ENCODE data around the gene RAB40C.

RAB40C gene

GRCh38 chr16:646679-647172 is 56.9 kb downstream of the RAB40C start:
- DNase-seq (ENCODE audit: low read depth in 2 of 2): no peak

DNA sequence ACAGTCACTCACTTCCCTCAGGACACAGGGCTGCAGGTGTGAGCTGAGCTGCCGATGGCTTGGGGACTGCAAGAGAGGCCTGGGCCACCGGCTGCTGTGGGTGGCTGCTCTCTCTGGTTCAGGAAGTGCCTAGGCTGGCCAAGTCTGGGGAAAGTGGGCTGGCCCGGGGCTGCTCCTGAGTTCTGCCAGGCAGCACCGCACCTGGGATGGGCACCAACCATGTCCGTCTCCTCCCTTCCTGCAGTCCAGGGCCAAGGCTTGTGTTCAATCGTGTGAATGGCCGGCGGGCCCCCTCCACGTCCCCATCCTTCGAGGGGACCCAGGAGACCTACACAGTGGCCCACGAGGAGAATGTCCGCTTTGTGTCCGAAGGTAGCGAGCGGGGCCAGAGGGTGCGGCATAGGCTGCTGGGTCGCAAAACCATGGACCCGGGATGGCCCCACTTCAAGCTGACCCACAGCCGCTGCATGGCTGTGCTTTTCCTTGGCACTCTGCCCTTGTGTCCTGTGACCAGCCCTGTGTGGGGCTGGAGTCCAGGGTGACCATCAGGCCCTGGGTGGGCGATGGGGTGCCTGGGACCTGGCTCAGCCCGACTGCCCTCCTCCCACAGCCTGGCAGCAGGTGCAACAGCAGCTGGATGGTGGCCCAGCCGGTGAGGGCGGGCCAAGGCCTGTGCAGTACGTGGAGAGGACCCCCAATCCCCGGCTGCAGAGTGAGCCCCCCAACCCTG is 57.5 kb downstream of the RAB40C start:
- DNase-seq (ENCODE audit: low read depth in 2 of 2): no peak

DNA sequence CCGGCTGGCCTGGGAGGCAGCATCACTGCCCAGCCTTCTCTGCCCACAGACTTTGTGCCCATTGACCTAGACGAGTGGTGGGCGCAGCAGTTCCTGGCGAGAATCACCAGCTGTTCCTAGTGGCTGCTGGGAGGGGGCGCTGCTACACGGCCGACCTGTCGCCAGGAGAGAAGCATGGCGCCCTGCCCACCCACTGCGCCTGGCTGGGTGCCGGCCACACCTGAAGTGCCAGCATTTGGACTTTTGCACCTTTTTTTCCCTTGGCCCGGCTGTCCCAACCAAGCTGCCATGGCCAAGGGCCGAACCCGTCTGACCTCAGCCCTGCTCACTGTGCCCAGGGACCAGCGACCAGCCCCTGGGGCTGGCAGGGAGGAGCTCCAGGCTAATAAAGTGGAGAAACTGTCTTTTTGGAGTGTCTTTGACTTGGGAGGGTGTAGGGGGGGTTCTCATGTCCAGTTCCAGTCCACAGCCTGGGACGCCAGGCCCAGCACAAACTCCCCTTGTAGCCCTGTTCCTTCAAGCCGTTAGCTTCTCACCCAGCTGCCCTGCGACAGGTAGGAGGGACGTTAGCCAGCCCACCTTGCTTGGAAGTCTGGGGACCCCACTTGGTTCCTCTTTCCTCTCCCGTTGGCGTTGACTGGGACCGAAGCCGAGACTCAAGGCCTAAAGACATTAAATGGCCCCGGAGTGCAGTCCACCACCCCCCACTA is 58.4 kb downstream of the RAB40C start:
- no peak for DNase-seq (ENCODE audit: low read depth in 2 of 2)

GRCh38 chr16:648781-649589 is 59.1 kb downstream of the RAB40C start, which contains the start of gene WDR90:
Gene WDR90 (plus strand): TSS chr16:649365. CDS start chr16:649417, 52 bp downstream.
- peak; percentile 70 to 71 for DNase-seq (ENCODE audit: low read depth in 2 of 2)

- DNase-seq (ENCODE audit: low read depth in 2 of 2): no peak
Observed at GRCh38 chr16:649631-650030, 59.8 kb downstream of the RAB40C start.

GRCh38 chr16:651844-652243 is 62.0 kb downstream of the RAB40C start:
- DNase-seq (ENCODE audit: low read depth in 2 of 2): no peak

DNA sequence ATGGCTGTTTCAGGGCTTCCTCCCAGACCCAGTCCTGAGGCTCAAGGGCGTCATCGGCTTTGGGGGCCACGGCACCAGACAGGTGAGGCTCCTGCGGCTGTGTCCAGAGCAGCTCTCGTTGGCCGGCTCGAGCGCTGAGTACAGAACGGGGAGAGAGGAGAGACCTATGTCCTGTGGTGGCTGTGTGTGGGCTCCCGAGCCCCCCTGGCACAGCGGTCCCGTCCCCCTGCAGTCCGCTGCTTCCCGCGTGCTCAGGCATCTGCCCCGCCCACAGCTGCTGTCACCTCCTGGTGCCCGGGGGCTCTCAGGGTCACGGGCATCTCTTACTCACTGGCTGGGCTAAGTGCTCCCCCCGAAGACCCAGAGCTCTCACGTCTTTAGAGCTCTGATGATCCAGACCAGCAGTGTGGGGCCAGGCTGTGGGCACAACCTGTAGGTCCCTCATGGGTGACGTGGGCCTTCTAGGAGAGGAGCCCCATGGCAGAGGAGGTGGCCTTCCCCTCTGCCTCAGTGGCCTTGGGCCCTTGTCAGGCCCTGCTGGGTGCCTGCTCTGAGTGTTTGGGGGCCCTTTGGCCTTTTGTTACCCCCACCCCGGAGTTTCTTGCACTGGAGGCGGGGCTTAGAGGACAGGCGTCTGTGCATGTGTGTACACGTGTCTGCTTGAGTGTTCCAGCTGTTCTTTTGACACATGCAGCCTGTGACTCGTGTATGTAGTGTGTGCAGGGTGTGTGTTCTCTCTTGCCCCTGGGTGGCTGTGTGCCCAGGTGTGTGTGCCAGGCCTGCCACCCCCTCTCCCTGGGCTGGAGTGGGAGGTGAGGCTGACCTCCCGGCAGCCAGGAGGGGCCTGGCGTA is 62.8 kb downstream of the RAB40C start:
- no peak for DNase-seq (ENCODE audit: low read depth in 2 of 2)

GRCh38 chr16:654034-654433 is 64.2 kb downstream of the RAB40C start:
- DNase-seq (ENCODE audit: low read depth in 2 of 2): no peak

DNA sequence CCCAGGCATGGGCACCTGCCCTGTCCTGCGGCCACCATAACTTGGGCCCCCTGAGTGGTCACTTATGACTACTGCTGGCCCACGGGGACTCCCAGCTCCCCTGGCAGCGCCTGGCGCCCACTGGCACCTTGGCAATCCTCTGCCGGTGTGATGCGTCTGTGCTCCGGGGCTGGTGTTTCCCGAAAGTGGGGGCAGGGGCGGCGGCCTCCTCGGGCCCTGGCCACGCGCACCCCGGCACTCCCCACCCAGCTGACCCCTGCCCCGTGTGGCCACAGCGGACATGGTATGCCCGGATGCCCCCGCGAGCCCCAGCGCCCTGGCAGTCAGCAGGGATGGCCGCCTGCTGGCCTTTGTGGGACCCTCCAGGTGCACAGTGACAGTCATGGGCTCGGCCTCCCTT is 67.6 kb downstream of the RAB40C start:
- no peak for DNase-seq (ENCODE audit: low read depth in 2 of 2)

- DNase-seq (ENCODE audit: low read depth in 2 of 2): no peak
Observed at GRCh38 chr16:658679-659571, 69.1 kb downstream of the RAB40C start.

GRCh38 chr16:659618-660017 is 69.8 kb downstream of the RAB40C start:
- no peak for DNase-seq (ENCODE audit: low read depth in 2 of 2)

DNA sequence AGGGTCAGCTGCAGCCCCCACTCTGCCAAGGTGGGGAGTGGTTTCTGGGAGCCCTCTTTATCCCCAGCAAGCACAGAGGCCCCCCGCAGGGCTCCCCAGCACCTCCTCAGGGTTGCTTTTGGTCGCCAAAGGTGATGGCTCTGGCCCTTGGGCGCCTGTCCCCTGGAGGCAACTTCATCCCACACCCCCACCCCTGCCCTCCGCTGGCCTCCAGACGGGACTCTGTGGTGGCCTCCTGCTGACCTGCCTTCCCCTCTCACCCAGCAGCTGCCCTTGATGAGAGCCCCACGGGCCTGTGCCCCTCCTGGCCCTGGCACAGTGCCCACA is 70.2 kb downstream of the RAB40C start:
- DNase-seq (ENCODE audit: low read depth in 2 of 2): no peak

- no peak for DNase-seq (ENCODE audit: low read depth in 2 of 2)
Observed at GRCh38 chr16:660459-661183, 70.8 kb downstream of the RAB40C start.

DNA sequence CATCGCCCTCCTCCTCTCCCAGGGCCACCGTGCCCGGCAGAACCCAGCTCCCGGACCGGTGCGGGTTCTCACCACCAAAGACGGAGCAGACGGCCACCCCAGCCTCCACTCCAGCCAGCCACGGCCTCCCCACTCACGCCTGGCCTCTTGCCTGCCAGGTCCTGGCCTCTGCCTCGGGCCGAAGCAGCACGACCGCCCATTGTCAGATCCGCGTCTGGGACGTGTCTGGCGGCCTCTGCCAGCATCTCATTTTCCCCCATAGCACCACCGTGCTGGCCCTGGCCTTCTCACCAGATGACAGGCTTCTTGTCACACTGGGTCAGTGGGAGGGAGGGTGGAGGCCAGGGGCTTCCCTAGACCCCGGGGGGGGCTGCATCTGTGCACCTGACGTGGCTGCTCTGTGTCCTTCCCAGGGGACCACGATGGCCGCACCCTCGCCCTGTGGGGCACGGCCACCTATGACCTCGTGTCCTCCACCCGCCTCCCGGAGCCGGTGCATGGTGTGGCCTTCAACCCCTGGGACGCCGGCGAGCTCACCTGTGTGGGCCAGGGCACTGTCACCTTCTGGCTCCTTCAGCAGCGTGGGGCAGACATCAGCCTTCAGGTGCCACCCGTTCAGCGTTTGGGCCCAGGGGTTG is 71.4 kb downstream of the RAB40C start:
- DNase-seq (ENCODE audit: low read depth in 2 of 2): no peak

DNA sequence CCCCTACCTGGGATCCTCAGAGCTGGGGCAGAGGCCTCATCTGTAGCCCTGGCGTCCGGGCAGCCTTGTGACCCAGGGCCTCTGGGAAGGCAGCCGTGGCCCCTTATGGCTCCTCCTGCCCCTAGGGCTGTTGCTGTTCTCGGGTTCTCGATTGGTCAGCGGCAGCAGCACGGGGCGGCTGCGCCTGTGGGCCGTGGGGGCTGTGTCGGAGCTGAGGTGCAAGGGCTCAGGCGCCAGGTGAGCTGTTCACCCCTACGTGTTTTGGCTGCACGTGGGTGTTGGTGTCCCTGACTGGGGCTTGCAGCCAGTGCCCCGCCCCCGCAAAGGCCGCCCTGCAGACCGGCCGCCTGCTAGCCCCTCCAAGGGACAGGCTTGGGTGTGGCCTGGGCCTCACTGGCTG is 72.2 kb downstream of the RAB40C start:
- DNase-seq (ENCODE audit: low read depth in 2 of 2): no peak

- no peak for DNase-seq (ENCODE audit: low read depth in 2 of 2)
Observed at GRCh38 chr16:662597-662996, 72.7 kb downstream of the RAB40C start.

GRCh38 chr16:666572-666971 is 76.7 kb downstream of the RAB40C start:
- DNase-seq (ENCODE audit: low read depth in 2 of 2): no peak

DNA sequence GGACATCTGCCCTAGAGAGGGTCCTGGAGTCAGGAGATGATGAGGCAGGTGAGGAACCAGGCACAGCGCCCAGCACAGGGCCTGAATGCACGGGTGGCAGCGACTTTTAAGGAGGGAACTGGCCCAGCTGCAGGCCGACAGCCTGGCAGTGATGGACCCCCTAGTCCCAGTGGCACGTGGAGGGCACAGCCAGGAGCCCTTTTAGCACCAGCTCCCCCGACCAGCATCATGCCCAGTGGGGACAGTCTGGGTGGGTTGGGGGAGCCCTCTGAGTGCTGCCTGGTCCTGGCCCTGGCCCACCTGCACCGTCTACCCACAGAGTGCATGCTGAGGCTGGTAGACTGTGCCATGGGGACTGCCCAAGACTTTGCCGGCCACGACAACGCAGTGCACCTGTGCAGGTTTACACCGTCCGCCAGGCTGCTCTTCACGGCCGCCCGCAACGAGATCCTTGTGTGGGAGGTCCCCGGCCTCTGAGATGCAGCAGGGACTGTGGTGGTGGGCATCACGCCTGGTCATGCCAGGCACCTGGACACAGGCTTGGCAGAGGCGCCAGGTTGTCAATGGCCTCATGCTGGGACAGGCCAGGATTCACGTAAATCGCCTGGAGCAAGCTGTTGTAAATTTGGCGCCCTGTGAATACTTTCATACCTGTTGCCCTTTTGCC is 77.4 kb downstream of the RAB40C start:
- no peak for DNase-seq (ENCODE audit: low read depth in 2 of 2)
